Measurements from ENCODE around the gene PLEKHA1.

PLEKHA1 gene

GRCh38 chr10:122424059-122424458 lies 49.6 kb downstream of the PLEKHA1 start:
- Histone ChIP-seq H3K9me3 (ENCODE audit: insufficient read depth, low read length) (no peaks in the 10 kb centered on the region), H2AFZ (ENCODE audit: low read depth, low read length, severe bottlenecking) (no peak overlapping the region), H3K27ac (ENCODE audit: low read depth, low read length) (no peak overlapping the region)

GRCh38 chr10:122426829-122427228 lies 52.3 kb downstream of the PLEKHA1 start:
- H3K27ac ChIP-seq (ENCODE audit: low read depth, low read length), result no peak overlapping the region
- no peak overlapping the region for H3K9ac ChIP-seq (ENCODE audit: low read length)
- TF ChIP-seq CTCF (IDR thresholded peaks at IDR 0.05; ENCODE audit: insufficient read depth, low read length, poor library complexity, severe bottlenecking) (no peak), EZH2phosphoT487 (conservative IDR thresholded peaks at IDR 0.05; ENCODE audit: low read length) (no peak)
- H3K4me3 ChIP-seq (ENCODE audit: insufficient read depth, low read length, poor library complexity, severe bottlenecking), result no peak overlapping the region
- H2AFZ ChIP-seq (ENCODE audit: low read depth, low read length, severe bottlenecking), result no peak overlapping the region
- no peaks in the 10 kb centered on the region for H3K9me2 ChIP-seq (replicated peaks; ENCODE audit: insufficient read depth, low read length)
- no peaks in the 10 kb centered on the region for H3K36me3 ChIP-seq (ENCODE audit: low read length)
- H3F3A ChIP-seq (ENCODE audit: insufficient read depth), result no peaks in the 10 kb centered on the region
- H3K27me3 ChIP-seq (ENCODE audit: low read length), result no peaks in the 10 kb centered on the region
- H3K9me3 ChIP-seq (ENCODE audit: insufficient read depth, low read length), result no peaks in the 10 kb centered on the region
- H3K4me2 ChIP-seq (ENCODE audit: low read depth, low read length, poor library complexity, severe bottlenecking), result no peak overlapping the region
- H4K20me1 ChIP-seq (ENCODE audit: low read depth, low read length), result no peaks in the 10 kb centered on the region
- no peaks in the 10 kb centered on the region for H3K79me2 ChIP-seq (ENCODE audit: insufficient read depth, low read length)

More at GRCh38 chr10:122424059-122424458, 49.6 kb downstream of the PLEKHA1 start:
- TF ChIP-seq EZH2phosphoT487 (conservative IDR thresholded peaks at IDR 0.05; ENCODE audit: low read length), result no peak
- TF ChIP-seq CTCF (IDR thresholded peaks at IDR 0.05; ENCODE audit: insufficient read depth, low read length, poor library complexity, severe bottlenecking), result no peak
- no peaks in the 10 kb centered on the region for H3F3A ChIP-seq (ENCODE audit: insufficient read depth)
- no peak overlapping the region for H3K4me2 ChIP-seq (ENCODE audit: low read depth, low read length, poor library complexity, severe bottlenecking)
- H3K9ac ChIP-seq (ENCODE audit: low read length), result no peak overlapping the region
- no peaks in the 10 kb centered on the region for H3K79me2 ChIP-seq (ENCODE audit: insufficient read depth, low read length)
- no peaks in the 10 kb centered on the region for H4K20me1 ChIP-seq (ENCODE audit: low read depth, low read length)
- no peaks in the 10 kb centered on the region for H3K27me3 ChIP-seq (ENCODE audit: low read length)
- no peaks in the 10 kb centered on the region for H3K36me3 ChIP-seq (ENCODE audit: low read length)
- H3K4me3 ChIP-seq (ENCODE audit: insufficient read depth, low read length, poor library complexity, severe bottlenecking), result no peak overlapping the region
- H3K9me2 ChIP-seq (replicated peaks; ENCODE audit: insufficient read depth, low read length), result no peaks in the 10 kb centered on the region

GRCh38 chr10:122427280-122427679 lies 52.8 kb downstream of the PLEKHA1 start:
- no peaks in the 10 kb centered on the region for H3K36me3 ChIP-seq (ENCODE audit: low read length)
- no peaks in the 10 kb centered on the region for H3F3A ChIP-seq (ENCODE audit: insufficient read depth)
- no peak overlapping the region for H3K9ac ChIP-seq (ENCODE audit: low read length)
- TF ChIP-seq CTCF (IDR thresholded peaks at IDR 0.05; ENCODE audit: insufficient read depth, low read length, poor library complexity, severe bottlenecking) (no peak), EZH2phosphoT487 (conservative IDR thresholded peaks at IDR 0.05; ENCODE audit: low read length) (no peak)
- H3K4me2 ChIP-seq (ENCODE audit: low read depth, low read length, poor library complexity, severe bottlenecking), result no peak overlapping the region
- no peaks in the 10 kb centered on the region for H4K20me1 ChIP-seq (ENCODE audit: low read depth, low read length)
- no peak overlapping the region for H3K4me3 ChIP-seq (ENCODE audit: insufficient read depth, low read length, poor library complexity, severe bottlenecking)
- no peak overlapping the region for H3K27ac ChIP-seq (ENCODE audit: low read depth, low read length)
- no peaks in the 10 kb centered on the region for H3K9me3 ChIP-seq (ENCODE audit: insufficient read depth, low read length)
- no peaks in the 10 kb centered on the region for H3K9me2 ChIP-seq (replicated peaks; ENCODE audit: insufficient read depth, low read length)
- H2AFZ ChIP-seq (ENCODE audit: low read depth, low read length, severe bottlenecking), result no peak overlapping the region
- H3K79me2 ChIP-seq (ENCODE audit: insufficient read depth, low read length), result no peaks in the 10 kb centered on the region
- H3K27me3 ChIP-seq (ENCODE audit: low read length), result no peaks in the 10 kb centered on the region

Data from SU-DHL-6 (cell line).